HG03135 (cell line): ENCODE measurements around the gene DOCK11.
A peak's percentile ranks its signal among the peaks of the same experiment; 100 is the strongest.
"Not testable (repeated sequence)": the region's sequence is repeated elsewhere in the genome, so short reads cannot be mapped to it uniquely, and the experiment has no call there.

Experiments
- ATAC-seq: cut with Tn5 transposase; IDR thresholded peaks from one replicate; pipeline ENCODE4 v1.9.1; 2021; ENCODE audit warnings: mild to moderate bottlenecking, moderate library complexity; ENCODE audit not compliant: unreplicated experiment

The DOCK11 gene

GRCh38 chrX:118729042-118729652 lies 233.5 kb downstream of the DOCK11 start:
- ATAC-seq: no peak

- no peak for ATAC-seq
Observed at GRCh38 chrX:118730500-118731247, 235.1 kb downstream of the DOCK11 start.

GRCh38 chrX:118732551-118732950 lies 236.9 kb downstream of the DOCK11 start:
- ATAC-seq: not testable (repeated sequence)

DNA sequence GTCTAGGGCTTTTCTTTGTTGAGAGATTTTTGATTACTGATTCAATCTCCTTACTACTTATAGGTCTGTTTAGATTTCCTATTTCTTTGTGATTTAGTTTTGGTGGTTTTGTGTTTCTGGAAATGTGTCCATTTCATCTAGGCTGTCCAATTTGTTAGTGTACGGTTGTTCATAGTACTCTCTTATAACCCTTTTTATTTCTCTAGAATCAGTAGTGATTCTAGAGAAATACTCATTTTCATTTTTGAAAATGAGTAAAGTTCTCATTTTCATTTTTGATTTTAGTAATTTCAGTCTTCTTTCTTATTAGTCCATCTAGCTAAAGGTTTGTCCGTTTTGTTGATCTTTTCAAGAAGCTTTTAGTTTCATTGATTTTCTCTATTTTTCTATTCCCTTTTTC lies 239.3 kb downstream of the DOCK11 start:
- ATAC-seq: peak; percentile 53
